PFSK-1 (cell line): Measurements from ENCODE around the gene KAZN.

Experiments
- FOXP2 ChIP-seq: optimal IDR thresholded peaks from 2 replicates; pipeline ENCODE3; 2011; ENCODE audit warnings: borderline replicate concordance, control low read depth, inconsistent platforms; ENCODE audit not compliant: insufficient read depth; ENCODE audit errors: extremely low read length, extremely low read depth
- POLR2AphosphoS5 ChIP-seq: IDR thresholded peaks from 2 replicates; pipeline ENCODE4 v1.6.1; 2012; ENCODE audit warnings: low read depth, mild to moderate bottlenecking, control low read depth, low read length, moderate library complexity
- SIN3A ChIP-seq: IDR thresholded peaks from 2 replicates; pipeline ENCODE4 v1.6.1; 2012; ENCODE audit warnings: mild to moderate bottlenecking, low read length, moderate library complexity, borderline replicate concordance; ENCODE audit not compliant: insufficient read depth
- TAF1 ChIP-seq: IDR thresholded peaks from 2 replicates; pipeline ENCODE4 v1.6.1; 2012; ENCODE audit warnings: low read length, control low read depth, borderline replicate concordance; ENCODE audit not compliant: insufficient read depth
- TF ChIP-seq, protein P1 (sequence below), 2 experiments: IDR thresholded peaks; 2 replicates each; pipeline versions ENCODE4 v1.6.1 to v1.8.0; 2011 to 2012; ENCODE audit warnings: low read depth in 2 of 2, low read length in 2 of 2, control low read depth in 1 of 2, inconsistent platforms in 1 of 2, mild to moderate bottlenecking in 1 of 2, moderate library complexity in 1 of 2; ENCODE audit not compliant: insufficient read depth in 1 of 2

GRCh38 chr1:15002325-15002724 is 403.8 kb downstream of the KAZN start:
- TF ChIP-seq, protein P1, sequence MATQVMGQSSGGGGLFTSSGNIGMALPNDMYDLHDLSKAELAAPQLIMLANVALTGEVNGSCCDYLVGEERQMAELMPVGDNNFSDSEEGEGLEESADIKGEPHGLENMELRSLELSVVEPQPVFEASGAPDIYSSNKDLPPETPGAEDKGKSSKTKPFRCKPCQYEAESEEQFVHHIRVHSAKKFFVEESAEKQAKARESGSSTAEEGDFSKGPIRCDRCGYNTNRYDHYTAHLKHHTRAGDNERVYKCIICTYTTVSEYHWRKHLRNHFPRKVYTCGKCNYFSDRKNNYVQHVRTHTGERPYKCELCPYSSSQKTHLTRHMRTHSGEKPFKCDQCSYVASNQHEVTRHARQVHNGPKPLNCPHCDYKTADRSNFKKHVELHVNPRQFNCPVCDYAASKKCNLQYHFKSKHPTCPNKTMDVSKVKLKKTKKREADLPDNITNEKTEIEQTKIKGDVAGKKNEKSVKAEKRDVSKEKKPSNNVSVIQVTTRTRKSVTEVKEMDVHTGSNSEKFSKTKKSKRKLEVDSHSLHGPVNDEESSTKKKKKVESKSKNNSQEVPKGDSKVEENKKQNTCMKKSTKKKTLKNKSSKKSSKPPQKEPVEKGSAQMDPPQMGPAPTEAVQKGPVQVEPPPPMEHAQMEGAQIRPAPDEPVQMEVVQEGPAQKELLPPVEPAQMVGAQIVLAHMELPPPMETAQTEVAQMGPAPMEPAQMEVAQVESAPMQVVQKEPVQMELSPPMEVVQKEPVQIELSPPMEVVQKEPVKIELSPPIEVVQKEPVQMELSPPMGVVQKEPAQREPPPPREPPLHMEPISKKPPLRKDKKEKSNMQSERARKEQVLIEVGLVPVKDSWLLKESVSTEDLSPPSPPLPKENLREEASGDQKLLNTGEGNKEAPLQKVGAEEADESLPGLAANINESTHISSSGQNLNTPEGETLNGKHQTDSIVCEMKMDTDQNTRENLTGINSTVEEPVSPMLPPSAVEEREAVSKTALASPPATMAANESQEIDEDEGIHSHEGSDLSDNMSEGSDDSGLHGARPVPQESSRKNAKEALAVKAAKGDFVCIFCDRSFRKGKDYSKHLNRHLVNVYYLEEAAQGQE (IDR thresholded peaks at IDR 0.05; ENCODE audit: insufficient read depth in 1 of 2, low read depth in 2 of 2, low read length in 2 of 2), result no peak
- no peak for TF ChIP-seq POLR2AphosphoS5
- no peak for TF ChIP-seq SIN3A
- TF ChIP-seq TAF1, result no peak
- no peak for TF ChIP-seq FOXP2
